H9 (cell line): ENCODE measurements around the gene JKAMP. TPM values are rescaled to one million over a fixed set of nuclear protein-coding genes. Genes with fewer than 3 reads are reported as not detected.
A peak's percentile ranks its signal among the peaks of the same experiment; 100 is the strongest.

ENCODE experiments used
- DNase-seq: peaks from one replicate; pipeline ENCODE4 v3.0.0-alpha.2; 2017
- H2AFZ ChIP-seq: one replicate; pipeline ENCODE4 v1.6.1; 2013; ENCODE audit warnings: mild to moderate bottlenecking, low read length, control low read depth, moderate library complexity
- H2AK5ac ChIP-seq: 2 replicates; pipeline ENCODE4 v1.6.1; 2013; ENCODE audit warnings: low read length, control low read depth, mixed read lengths; ENCODE audit not compliant: insufficient read length
- H2BK120ac ChIP-seq: one replicate; pipeline ENCODE4 v1.6.1; 2013; ENCODE audit warnings: low read depth, mild to moderate bottlenecking, low read length, control low read depth, inconsistent platforms; ENCODE audit not compliant: poor library complexity, severe bottlenecking
- H2BK12ac ChIP-seq: 2 replicates; pipeline ENCODE4 v1.6.1; 2013; ENCODE audit warnings: low read length, control low read depth, mixed read lengths, low read depth; ENCODE audit not compliant: insufficient read length
- H2BK15ac ChIP-seq: 2 replicates; pipeline ENCODE4 v1.6.1; 2013; ENCODE audit warnings: low read depth, low read length, control low read depth
- H2BK20ac ChIP-seq: one replicate; pipeline ENCODE4 v1.6.1; 2013; ENCODE audit warnings: low read depth, mild to moderate bottlenecking, low read length, control low read depth, inconsistent platforms; ENCODE audit not compliant: poor library complexity, severe bottlenecking
- H2BK5ac ChIP-seq: 2 replicates; pipeline ENCODE4 v1.6.1; 2013; ENCODE audit warnings: low read length, control low read depth, mixed read lengths; ENCODE audit not compliant: insufficient read length
- H3K14ac ChIP-seq: 2 replicates; pipeline ENCODE4 v1.6.1; 2013; ENCODE audit warnings: low read length, control low read depth; ENCODE audit not compliant: insufficient read depth
- H3K18ac ChIP-seq: 2 replicates; pipeline ENCODE4 v1.6.1; 2013; ENCODE audit warnings: low read depth, mild to moderate bottlenecking, mixed read lengths, low read length, control low read depth; ENCODE audit not compliant: insufficient read length
- H3K23ac ChIP-seq: 2 replicates; pipeline ENCODE4 v1.6.1; 2013; ENCODE audit warnings: low read length, control low read depth, mixed read lengths, low read depth; ENCODE audit not compliant: insufficient read length
- H3K23me2 ChIP-seq: 2 replicates; pipeline ENCODE4 v1.6.1; 2013; ENCODE audit warnings: low read depth, mild to moderate bottlenecking, mixed read lengths, low read length, control low read depth; ENCODE audit not compliant: insufficient read length, poor library complexity, severe bottlenecking
- H3K27ac ChIP-seq: 2 replicates; pipeline ENCODE4 v1.5.1; 2013; ENCODE audit warnings: low read length, control low read depth, mixed read lengths, low read depth; ENCODE audit not compliant: insufficient read length
- H3K27me3 ChIP-seq: 2 replicates; pipeline ENCODE4 v1.6.1; 2013; ENCODE audit warnings: low read length, control low read depth, inconsistent platforms; ENCODE audit not compliant: insufficient read depth
- H3K4ac ChIP-seq: 2 replicates; pipeline ENCODE4 v1.6.1; 2013; ENCODE audit warnings: low read depth, mild to moderate bottlenecking, control low read depth, inconsistent platforms, low read length, moderate library complexity
- H3K4me1 ChIP-seq: 2 replicates; pipeline ENCODE4 v1.6.1; 2013; ENCODE audit warnings: low read length, control low read depth, inconsistent platforms; ENCODE audit not compliant: insufficient read depth
- H3K4me2 ChIP-seq: 2 replicates; pipeline ENCODE4 v1.6.1; 2013; ENCODE audit warnings: low read length, control low read depth, mixed read lengths; ENCODE audit not compliant: insufficient read length, insufficient read depth
- H3K56ac ChIP-seq: 2 replicates; pipeline ENCODE4 v1.6.1; 2013; ENCODE audit warnings: low read depth, mild to moderate bottlenecking, mixed read lengths, low read length, control low read depth; ENCODE audit not compliant: insufficient read length
- H3K79me1 ChIP-seq: 2 replicates; pipeline ENCODE4 v1.6.1; 2013; ENCODE audit warnings: low read depth, mild to moderate bottlenecking, moderate library complexity, low read length, control low read depth, inconsistent platforms; ENCODE audit not compliant: insufficient read depth, poor library complexity, severe bottlenecking
- H3K79me2 ChIP-seq: 2 replicates; pipeline ENCODE4 v1.6.1; 2013; ENCODE audit warnings: low read length, control low read depth, inconsistent platforms; ENCODE audit not compliant: insufficient read depth
- H3K9ac ChIP-seq: 2 replicates; pipeline ENCODE4 v1.6.1; 2013; ENCODE audit warnings: low read length, control low read depth, mixed read lengths; ENCODE audit not compliant: insufficient read length; ENCODE audit errors: extremely low read depth
- H3K9me3 ChIP-seq: one replicate; pipeline ENCODE4 v1.6.1; 2013; ENCODE audit warnings: low read depth, low read length, inconsistent platforms; ENCODE audit not compliant: control insufficient read depth
- H3T11ph ChIP-seq: one replicate; pipeline ENCODE4 v1.6.1; 2013; ENCODE audit warnings: mild to moderate bottlenecking, low read length, control low read depth, inconsistent platforms
- H4K20me1 ChIP-seq: one replicate; pipeline ENCODE4 v1.6.1; 2013; ENCODE audit not compliant: control insufficient read depth, insufficient read length, insufficient read depth
- H4K5ac ChIP-seq: 2 replicates; pipeline ENCODE4 v1.6.1; 2013; ENCODE audit warnings: low read depth, mild to moderate bottlenecking, mixed read lengths, low read length, control low read depth; ENCODE audit not compliant: insufficient read length
- H4K8ac ChIP-seq: replicated peaks from 2 replicates; pipeline ENCODE4 v1.6.1; 2013; ENCODE audit warnings: low read length, control low read depth, mixed read lengths, low read depth; ENCODE audit not compliant: insufficient read length
- H4K91ac ChIP-seq: 2 replicates; pipeline ENCODE4 v1.6.1; 2013; ENCODE audit warnings: low read depth, mild to moderate bottlenecking, moderate library complexity, mixed read lengths, low read length, control low read depth; ENCODE audit not compliant: insufficient read length
- H3K27ac Mint-ChIP-seq, 3 experiments: 2 replicates in 2 of 3; 3 replicates in 1 of 3; pipeline ENCODE4 v1.8.0; 2020 to 2021; ENCODE audit warnings: mixed read lengths in 3 of 3, mild to moderate bottlenecking in 1 of 3, moderate library complexity in 1 of 3
- H3K27me3 Mint-ChIP-seq: 2 replicates; pipeline ENCODE4 v1.8.0; 2021; ENCODE audit warnings: low read depth, mild to moderate bottlenecking, moderate library complexity, mixed read lengths
- H3K36me3 Mint-ChIP-seq, 3 experiments: 2 replicates in 2 of 3; 3 replicates in 1 of 3; pipeline ENCODE4 v1.8.0; 2020 to 2021; ENCODE audit warnings: low read depth in 3 of 3, mixed read lengths in 3 of 3; ENCODE audit not compliant: insufficient read depth in 1 of 3
- H3K4me1 Mint-ChIP-seq, 2 experiments: 2 replicates each; pipeline ENCODE4 v1.8.0; 2020; ENCODE audit warnings: mixed read lengths in 2 of 2
- H3K4me3 Mint-ChIP-seq, 2 experiments: 2 replicates in 1 of 2; 3 replicates in 1 of 2; pipeline ENCODE4 v1.8.0; 2020 to 2021; ENCODE audit warnings: mild to moderate bottlenecking in 2 of 2, mixed read lengths in 2 of 2, moderate library complexity in 1 of 2
- H3K9me3 Mint-ChIP-seq, 2 experiments: 2 replicates in 1 of 2; 3 replicates in 1 of 2; pipeline ENCODE4 v1.8.0; 2020; ENCODE audit warnings: mild to moderate bottlenecking in 2 of 2, mixed read lengths in 2 of 2, moderate library complexity in 1 of 2
- CTCF ChIP-seq: fragments of 200-600 bp; sonication (generic); conservative IDR thresholded peaks from 3 replicates; pipeline ENCODE4 v1.8.0; 2021; ENCODE audit warnings: antibody characterized with exemption, mild to moderate bottlenecking
- WGBS: extraction: QIAGEN DNeasy Blood & Tissue Kit; methylation state at CpG from one replicate; pipeline ENCODE4 v1.1.7; 2013; ENCODE audit warnings: missing lambda C conversion rate, low lambda C conversion rate, mixed read lengths; ENCODE audit not compliant: insufficient read length; ENCODE audit errors: extremely low coverage; 5-methylcytosine and 5-hydroxymethylcytosine counted together
- total RNA-seq: library from RNA; stranded (reverse); gene quantifications from 2 replicates; pipeline ENCODE4 v1.2.1, GENCODE V29; 2021

JKAMP gene
- total RNA-seq, 1 experiment from 2014 or later, result 33.8 TPM

- Histone ChIP-seq H2BK120ac (no peak overlapping the region), H2BK15ac (no peak overlapping the region), H2BK20ac (no peak overlapping the region), H3K23ac (no peak overlapping the region), H3K56ac (no peak overlapping the region), H3K27ac (no peak overlapping the region), H2AFZ (no peak overlapping the region), H3K27me3 (no peaks in the 10 kb centered on the region), H2BK5ac (no peak overlapping the region), H2AK5ac (no peak overlapping the region), H3K14ac (no peak overlapping the region), H4K8ac (no peak overlapping the region), H3K79me2 (no peaks in the 10 kb centered on the region), H3K4me1 (no peaks in the 10 kb centered on the region), H3K9ac (no peak overlapping the region), H3K18ac (no peak overlapping the region), H3K4me2 (no peak overlapping the region), H4K91ac (no peak overlapping the region), H3T11ph (no peak overlapping the region), H3K79me1 (no peaks in the 10 kb centered on the region), H2BK12ac (no peak overlapping the region), H4K5ac (no peak overlapping the region), H3K23me2 (no peaks in the 10 kb centered on the region), H4K20me1 (no peaks in the 10 kb centered on the region), H3K4ac (no peak overlapping the region), H3K9me3 (no peaks in the 10 kb centered on the region)
- peaks cover 14 to 17% of the 10 kb centered on the region in 2 experiments for H3K4me1 Mint-ChIP-seq
- H3K36me3 Mint-ChIP-seq, result no peaks in the 10 kb centered on the region
- TF ChIP-seq CTCF, result no peak
- no peak for DNase-seq
- H3K4me3 Mint-ChIP-seq, result no peak overlapping the region
- peak overlapping the region in 1 of 3 experiments; percentile 18; a peak in 1 of 7 replicates for H3K27ac Mint-ChIP-seq
- no peaks in the 10 kb centered on the region for H3K27me3 Mint-ChIP-seq
- no CpG with 5 or more reads among the region's 7 CpGs for WGBS
- no peaks in the 10 kb centered on the region; a peak in 2 of 5 replicates for H3K9me3 Mint-ChIP-seq
Measured at GRCh38 chr14:59543873-59544272, 59.6 kb downstream of the JKAMP start.
